ENCODE data around the gene AZGP1.

GRCh38 chr7:99927536-99927935 lies 48.3 kb downstream of the AZGP1 start:
- TF ChIP-seq CTCF (IDR thresholded peaks at IDR 0.05), result no peak
- TF ChIP-seq ESRRA (CRISPR knock-in tag; IDR thresholded peaks at IDR 0.05; ENCODE audit: borderline replicate concordance), result no peak

Data from WTC11 (cell line).